ENCODE results near the gene IGSF6.
A peak's percentile ranks its signal among the peaks of the same experiment; 100 is the strongest.

IGSF6 gene

GRCh38 chr16:21646721-21647561 is 5.5 kb downstream of the IGSF6 start:
- CTCF ChIA-PET, result interaction anchor here (2.0 to 8.9 kb wide), 3 partner anchors 9 to 64 kb away, joined by 6 to 69 read pairs (median 58); no protein-coding TSS in a partner anchor
- DNase-seq (ENCODE audit: extremely low spot score), result peak; percentile 71
- POLR2A ChIA-PET, result no interaction called here
- TF ChIP-seq CTCF (IDR thresholded peaks at IDR 0.05; ENCODE audit: control extremely low read depth, extremely low read depth, low read depth, missing control alignments), result no peak

- TF ChIP-seq CTCF (IDR thresholded peaks at IDR 0.05; ENCODE audit: control extremely low read depth, extremely low read depth, low read depth, missing control alignments), result no peak
- CTCF ChIA-PET, result interaction anchor here (1.1 to 8.9 kb wide), 5 partner anchors 10 to 63 kb away, joined by 3 to 69 read pairs (median 6); no protein-coding TSS in a partner anchor
- POLR2A ChIA-PET, result no interaction called here
- DNase-seq (ENCODE audit: extremely low spot score), result no peak
Observed at GRCh38 chr16:21646091-21646490, 6.3 kb downstream of the IGSF6 start.

GRCh38 chr16:21645261-21645721 is 7.1 kb downstream of the IGSF6 start:
- CTCF ChIA-PET, result interaction anchor here (1.1 to 8.9 kb wide), 6 partner anchors 10 to 62 kb away, joined by 3 to 69 read pairs (median 6); no protein-coding TSS in a partner anchor
- DNase-seq (ENCODE audit: extremely low spot score), result peak; percentile 60

GRCh38 chr16:21644674-21645073 is 7.7 kb downstream of the IGSF6 start:
- no peak for DNase-seq (ENCODE audit: extremely low spot score)
- TF ChIP-seq CTCF (IDR thresholded peaks at IDR 0.05; ENCODE audit: control extremely low read depth, extremely low read depth, low read depth, missing control alignments), result no peak
- ChIA-PET CTCF (interaction anchor here (1.0 to 8.9 kb wide), 5 partner anchors 9 to 62 kb away, joined by 3 to 69 read pairs (median 4); no protein-coding TSS in a partner anchor), POLR2A (interaction anchor here (0.6 kb wide), 1 partner anchor 57 kb away, joined by 5 read pairs; no protein-coding TSS in a partner anchor)

More at GRCh38 chr16:21645261-21645721, 7.1 kb downstream of the IGSF6 start:
- POLR2A ChIA-PET, result no interaction called here
- no peak for TF ChIP-seq CTCF (IDR thresholded peaks at IDR 0.05; ENCODE audit: control extremely low read depth, extremely low read depth, low read depth, missing control alignments)

GRCh38 chr16:21643785-21644184 is 8.6 kb downstream of the IGSF6 start:
- ChIA-PET CTCF (interaction anchor here (1.0 to 8.9 kb wide), 4 partner anchors 8 to 61 kb away, joined by 3 to 69 read pairs (median 31); no protein-coding TSS in a partner anchor), POLR2A (no interaction called here)
- TF ChIP-seq CTCF (IDR thresholded peaks at IDR 0.05; ENCODE audit: control extremely low read depth, extremely low read depth, low read depth, missing control alignments), result no peak
- no peak for DNase-seq (ENCODE audit: extremely low spot score)

GRCh38 chr16:21642861-21643260 is 9.5 kb downstream of the IGSF6 start:
- TF ChIP-seq CTCF (IDR thresholded peaks at IDR 0.05; ENCODE audit: control extremely low read depth, extremely low read depth, low read depth, missing control alignments), result no peak
- no peak for DNase-seq (ENCODE audit: extremely low spot score)
- POLR2A ChIA-PET, result no interaction called here
- CTCF ChIA-PET, result interaction anchor here (1.0 to 8.9 kb wide), 6 partner anchors 14 to 82 kb away, joined by 4 to 58 read pairs (median 10); no protein-coding TSS in a partner anchor

Measured in GM10248 (cell line).